HepG2 (cell line): ENCODE data around the gene LRIF1. TPM values are rescaled to one million over a fixed set of nuclear protein-coding genes. Genes with fewer than 3 reads are reported as not detected.
"Not testable (repeated sequence)": the region's sequence is repeated elsewhere in the genome, so short reads cannot be mapped to it uniquely, and the experiment has no call there.

Source experiments
- ATAC-seq: fragments of 200-7000 bp; cut with Tn5 transposase; 3 replicates; pipeline ENCODE4 v1.9.1; 2020; ENCODE audit warnings: mild to moderate bottlenecking, moderate library complexity
- BruUV-seq: library from RNA; stranded (reverse); fragments of 400-500 nt; replicated peaks from 2 replicates; lab custom pipeline; 2021; lab: Mats Ljungman, UMichigan
- CTCF ChIA-PET: fragments of 300-600 bp; formaldehyde crosslinking; extraction: SDS; loops from one replicate; lab custom pipeline; 2021; ENCODE audit warnings: low total read pairs, inconsistent platforms, low intra/inter-chr PET ratio; lab: Yijun Ruan, JAX
- POLR2A ChIA-PET: fragments of 350-600 bp; sonication (Branson Sonifier 250); formaldehyde crosslinking; loops from one replicate; lab custom pipeline; 2020; ENCODE audit warnings: antibody characterized with exemption, inconsistent platforms; lab: Yijun Ruan, JAX
- DNase-seq: peaks from one replicate; pipeline ENCODE4 v3.0.0-alpha.2; 2015; ENCODE audit warnings: low spot score
- FAIRE-seq: peaks from 3 replicates; lab custom pipeline; 2011; peaks lifted over from hg19 to GRCh38; lab: Jason Lieb, UNC
- H2AFZ ChIP-seq: one replicate; pipeline ENCODE4 v1.6.1; 2011; ENCODE audit warnings: low read length, inconsistent platforms
- H3K27ac ChIP-seq: fragments of 300-600 bp; 3 replicates; pipeline ENCODE4 v1.8.0; 2011; ENCODE audit warnings: mixed run types, mild to moderate bottlenecking, mixed read lengths, low read length, inconsistent platforms; ENCODE audit not compliant: insufficient read depth; ENCODE audit errors: extremely low read length
- H3K27me3 ChIP-seq, 2 experiments: fragments of 200-600 bp in 1 of 2; 2 replicates in 1 of 2; 3 replicates in 1 of 2; pipeline versions ENCODE4 v1.6.0 to v1.8.0; 2011; ENCODE audit warnings: low read length in 2 of 2, mild to moderate bottlenecking in 2 of 2, moderate library complexity in 2 of 2, inconsistent platforms in 1 of 2; ENCODE audit not compliant: insufficient read depth in 2 of 2, control insufficient read depth in 1 of 2
- H3K36me3 ChIP-seq, 2 experiments: fragments of 200-600 bp in 1 of 2; replicated peaks in 1 of 2; 2 replicates in 1 of 2; 3 replicates in 1 of 2; pipeline versions ENCODE4 v1.5.1 to v1.8.0; 2011; ENCODE audit warnings: low read length in 2 of 2, inconsistent platforms in 1 of 2; ENCODE audit not compliant: insufficient read depth in 2 of 2, control insufficient read depth in 1 of 2
- H3K4me1 ChIP-seq: 2 replicates; pipeline ENCODE4 v1.5.1; 2012; ENCODE audit warnings: low read length, inconsistent platforms; ENCODE audit not compliant: insufficient read depth
- H3K4me2 ChIP-seq: 2 replicates; pipeline ENCODE4 v1.6.0; 2011; ENCODE audit warnings: low read depth, low read length, inconsistent platforms
- H3K4me3 ChIP-seq, 3 experiments: fragments of 200-600 bp in 1 of 3; sonication (generic), shearing (Covaris generic) in 1 of 3; replicated peaks in 1 of 3; 2 replicates each; pipeline ENCODE4 v1.5.1; 2011 to 2016; ENCODE audit warnings: low read length in 3 of 3, inconsistent platforms in 2 of 3, low read depth in 2 of 3, mild to moderate bottlenecking in 2 of 3, control low read depth in 1 of 3, mixed read lengths in 1 of 3; ENCODE audit not compliant: insufficient read depth in 1 of 3
- H3K79me2 ChIP-seq: one replicate; pipeline ENCODE4 v1.6.1; 2011; ENCODE audit warnings: low read length, inconsistent platforms; ENCODE audit not compliant: insufficient read depth
- H3K9ac ChIP-seq: 2 replicates; pipeline ENCODE4 v1.6.0; 2011; ENCODE audit warnings: mild to moderate bottlenecking, low read depth, low read length, inconsistent platforms; ENCODE audit not compliant: insufficient read depth
- H3K9me3 ChIP-seq: 2 replicates; pipeline ENCODE4 v1.5.1; 2012; ENCODE audit warnings: mild to moderate bottlenecking, low read length
- H4K20me1 ChIP-seq: 2 replicates; pipeline ENCODE4 v1.6.0; 2011; ENCODE audit warnings: inconsistent platforms, mild to moderate bottlenecking, low read length, moderate library complexity; ENCODE audit not compliant: insufficient read depth
- FOXK2 ChIP-seq: fragments of 450-650 bp; IDR thresholded peaks from 2 replicates; pipeline ENCODE4 v1.6.1; 2016
- GFI1 ChIP-seq: sonication (generic); formaldehyde crosslinking; IDR thresholded peaks from 2 replicates; pipeline ENCODE4 v1.5.0; 2020; ENCODE audit warnings: missing genetic modification reagents, mild to moderate bottlenecking, borderline replicate concordance
- NFKB2 ChIP-seq: sonication (generic); formaldehyde crosslinking; IDR thresholded peaks from 2 replicates; pipeline ENCODE4 v1.4.0; 2020; ENCODE audit warnings: missing genetic modification reagents, borderline replicate concordance
- NFYC ChIP-seq: IDR thresholded peaks from 2 replicates; pipeline ENCODE4 v1.6.1; 2016; ENCODE audit warnings: missing genetic modification reagents, missing compliant biosample characterization
- PBX3 ChIP-seq: sonication (generic); formaldehyde crosslinking; IDR thresholded peaks from 2 replicates; pipeline ENCODE4 v1.8.1; 2023; ENCODE audit warnings: missing genetic modification reagents, inconsistent platforms, borderline replicate concordance
- TRIM22 ChIP-seq: fragments of 450-650 bp; IDR thresholded peaks from 2 replicates; pipeline ENCODE4 v1.6.1; 2017
- ZBTB21 ChIP-seq: sonication (generic); formaldehyde crosslinking; IDR thresholded peaks from 2 replicates; pipeline ENCODE4 v1.4.0; 2020; ENCODE audit warnings: missing genetic modification reagents
- ZC3H4 ChIP-seq: sonication (generic); formaldehyde crosslinking; IDR thresholded peaks from 2 replicates; pipeline ENCODE4 v1.4.0; 2020; ENCODE audit warnings: missing genetic modification reagents, borderline replicate concordance
- ZNF160 ChIP-seq: sonication (generic); formaldehyde crosslinking; IDR thresholded peaks from 2 replicates; pipeline ENCODE4 v1.8.0; 2022; ENCODE audit warnings: mild to moderate bottlenecking, inconsistent platforms, missing genetic modification reagents
- ZNF512 ChIP-seq: sonication (generic); formaldehyde crosslinking; IDR thresholded peaks from 2 replicates; pipeline ENCODE4 v1.4.0; 2020; ENCODE audit warnings: mild to moderate bottlenecking, missing genetic modification reagents
- WGBS: methylation state at CpG from one replicate; pipeline ENCODE4 v1.1.6; 2017; ENCODE audit warnings: low lambda C conversion rate; 5-methylcytosine and 5-hydroxymethylcytosine counted together
- in situ Hi-C: cut with HindIII; loops from 2 replicates; pipeline ENCODE4 v1.10.0; 2017; ENCODE audit warnings: low pct_unique_long_range_greater_than_20kb; ENCODE audit not compliant: extremely low pct_ligation_motif_present
- intact Hi-C: fragments of 100-400 bp; cut with micrococcal nuclease; formaldehyde crosslinking; loops from one replicate; pipeline ENCODE4 v1.10.0; 2022; ENCODE audit not compliant: unreplicated experiment
- polyA plus RNA-seq, 8 experiments: library from polyadenylated mRNA; depleted of rRNA in 3 of 8; stranded (reverse) in 7 of 8; unstranded in 1 of 8; fragments of >200 nt; fragmentation: Illumina TruSeq in 4 of 8; extraction: Trizol in 4 of 8; gene quantifications; 2 replicates each; pipeline versions ENCODE4 v1.2.1 to v1.2.3, GENCODE V29; 2011 to 2016; ENCODE audit warnings: low read depth in 4 of 8, missing spikeins in 1 of 8, mixed read lengths in 1 of 8; ENCODE audit not compliant: insufficient read depth in 1 of 8
- total RNA-seq, 5 experiments: library from RNA; depleted of rRNA; stranded (reverse); fragments of >200 nt; fragmentation: Illumina TruSeq; extraction: Trizol; gene quantifications; 2 replicates each; pipeline ENCODE4 v1.2.3, GENCODE V29; 2016; ENCODE audit warnings: low read depth in 1 of 5

The LRIF1 gene
- total and polyA plus RNA-seq, 2 of the 13 experiments (the other 11 are each of a cell fraction or from before 2014, with no cell fraction given) = 18.4 to 42.4 TPM

- H3K27ac ChIP-seq, H3K4me1 ChIP-seq, H3K9me3 ChIP-seq, H3K4me2 ChIP-seq, H3K4me3 ChIP-seq, H3K36me3 ChIP-seq, CTCF ChIA-PET, H3K79me2 ChIP-seq, H3K27me3 ChIP-seq, in situ Hi-C loops, ATAC-seq, H4K20me1 ChIP-seq, FAIRE-seq, H3K9ac ChIP-seq, intact Hi-C loops, BruUV-seq, H2AFZ ChIP-seq, DNase-seq: not testable (repeated sequence)
- POLR2A ChIA-PET = interaction anchor here (1.4 kb wide), 1 partner anchor 27 kb away, joined by 3 read pairs; the partner anchor contains the start of gene LRIF1
- WGBS = 48% methylated on average over 1 of the region's 1 CpG
Observed at GRCh38 chr1:110991295-110991694, 27.6 kb upstream of the LRIF1 start.

- POLR2A ChIA-PET = no interaction called here
- no peak overlapping the region for H2AFZ ChIP-seq
- H3K27me3 ChIP-seq = 0 out of 5 replicates have a peak, but pooled peaks cover 0 to 8% of the 10 kb centered on the region in 2 experiments
- H3K36me3 ChIP-seq = no peaks in the 10 kb centered on the region
- H3K9ac ChIP-seq = no peak overlapping the region
- intact Hi-C loops = no loop called here
- no peak for TF ChIP-seq ZBTB21 (CRISPR knock-in tag)
- TF ChIP-seq GFI1 (CRISPR knock-in tag) = no peak
- TF ChIP-seq TRIM22 = no peak
- TF ChIP-seq ZNF160 = no peak
- TF ChIP-seq ZC3H4 = no peak
- TF ChIP-seq PBX3 = no peak
- TF ChIP-seq NFYC = no peak
- no peak for TF ChIP-seq ZNF512 (CRISPR knock-in tag)
- TF ChIP-seq FOXK2 = no peak
- TF ChIP-seq NFKB2 (CRISPR knock-in tag) = no peak
- TF ChIP-seq, all 625 proteins: peak for 0
- H3K4me2 ChIP-seq = no peak overlapping the region
- CTCF ChIA-PET = no interaction called here
- no TSS peak for BruUV-seq
- H3K79me2 ChIP-seq = no peaks in the 10 kb centered on the region
- H3K4me3 ChIP-seq = no peak overlapping the region
- H3K9me3 ChIP-seq = no peaks in the 10 kb centered on the region
- in situ Hi-C loops = no loop called here
- H3K27ac ChIP-seq = no peak overlapping the region
- FAIRE-seq = no peak
- H3K4me1 ChIP-seq = no peaks in the 10 kb centered on the region
- DNase-seq = no peak
- no peak for ATAC-seq
- 39% methylated on average over 3 of the region's 3 CpGs for WGBS
- no peaks in the 10 kb centered on the region for H4K20me1 ChIP-seq
Observed at GRCh38 chr1:110990541-110990940, 26.8 kb upstream of the LRIF1 start.
